Lung microvascular endothelial cell (primary cell): ENCODE results near the gene TGFA. TPM values are rescaled to one million over a fixed set of nuclear protein-coding genes. Genes with fewer than 3 reads are reported as not detected.

ENCODE experiments used
- DNase-seq, 2 donors: peaks; one replicate each; pipeline versions ENCODE4 v3.0.0 to v3.0.0-alpha.2; 2010; ENCODE audit warnings: low read depth in 2 of 2
- total RNA-seq: library from RNA; depleted of rRNA; stranded (reverse); fragments of >200 nt; gene quantifications from 2 replicates; pipeline ENCODE4 v1.2.1, GENCODE V29; 2014

The TGFA gene
- total RNA-seq, 1 donor from 2014 or later: 16.3 TPM

DNA sequence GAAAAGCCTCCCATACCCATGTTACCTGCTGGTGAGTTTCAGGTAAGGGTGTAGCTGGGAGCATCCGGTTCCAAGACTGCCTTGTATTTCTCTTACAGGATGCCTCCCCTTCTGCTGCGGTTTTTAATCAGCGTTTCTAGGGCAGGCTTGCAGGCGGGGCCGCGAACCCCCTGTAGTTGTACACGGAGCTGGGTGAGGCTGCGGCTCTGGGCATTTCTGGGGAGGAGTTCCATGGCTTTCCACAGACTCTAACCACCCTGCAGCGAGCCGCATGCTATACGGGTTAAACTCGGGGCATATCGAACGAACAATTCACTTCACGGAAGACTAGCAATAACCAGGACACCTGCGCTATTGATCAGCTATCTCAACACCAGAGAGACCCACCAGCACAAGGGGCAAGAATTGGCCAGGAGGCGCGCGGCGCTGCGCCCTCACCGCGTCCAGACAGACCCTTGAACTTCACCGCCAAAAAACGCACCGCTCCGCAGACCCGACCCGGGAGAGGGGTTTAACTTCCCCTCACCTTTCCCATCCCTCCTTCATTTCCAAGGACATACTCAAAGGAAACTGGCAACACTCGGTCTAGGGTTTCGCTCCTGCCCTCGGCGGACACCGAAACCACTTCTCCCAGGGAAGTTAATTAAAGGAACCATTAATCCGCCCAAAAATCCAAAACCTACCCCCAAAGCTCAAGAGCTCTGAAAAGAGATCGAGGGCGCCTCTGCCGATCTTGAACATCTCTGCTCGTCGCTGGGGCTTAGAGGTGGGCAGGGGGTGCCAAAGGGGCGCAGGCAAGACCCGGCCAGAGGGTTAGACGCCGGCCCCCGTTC is 909 bp downstream of the TGFA start:
- DNase-seq: peak in 1 of 2 donors; percentile 29

DNA sequence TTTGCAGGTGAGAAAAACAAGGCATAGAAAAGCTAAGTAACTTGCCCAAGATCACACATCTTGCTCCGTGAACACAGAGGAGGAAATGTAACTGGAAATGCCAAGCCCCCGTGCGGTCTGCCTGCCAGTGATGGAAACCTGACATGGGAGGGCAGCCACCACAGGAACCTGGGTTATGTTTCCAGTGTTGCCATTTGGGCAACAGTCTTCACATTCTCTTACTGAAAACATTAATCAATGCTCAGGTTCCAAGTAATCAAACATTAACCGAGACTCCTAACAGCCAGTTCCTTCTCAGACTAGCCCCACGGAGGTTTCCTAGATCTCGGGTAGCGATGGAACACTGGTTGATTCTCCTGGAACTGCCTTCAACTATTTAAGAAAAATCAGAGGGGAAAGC is 2.5 kb downstream of the TGFA start:
- DNase-seq: no peak

DNA sequence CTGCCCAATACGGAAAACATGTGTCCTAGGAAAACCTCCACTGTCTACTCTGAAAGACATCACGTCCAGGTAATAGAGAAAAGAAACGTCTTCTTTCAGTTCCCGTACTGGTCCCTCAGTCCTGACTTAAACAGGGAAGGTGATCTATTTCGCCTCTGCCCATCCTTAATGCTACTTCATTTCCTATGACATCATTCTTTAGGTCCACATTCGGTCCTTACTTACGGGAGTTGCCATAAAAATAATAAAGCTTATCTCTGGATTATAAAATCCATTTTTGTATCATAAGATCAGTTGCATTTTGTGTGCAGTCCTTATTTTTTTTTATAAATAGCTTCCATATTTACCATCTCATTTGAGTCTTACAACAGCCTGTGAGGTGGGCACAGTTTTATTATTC is 3.7 kb downstream of the TGFA start:
- DNase-seq: no peak

DNA sequence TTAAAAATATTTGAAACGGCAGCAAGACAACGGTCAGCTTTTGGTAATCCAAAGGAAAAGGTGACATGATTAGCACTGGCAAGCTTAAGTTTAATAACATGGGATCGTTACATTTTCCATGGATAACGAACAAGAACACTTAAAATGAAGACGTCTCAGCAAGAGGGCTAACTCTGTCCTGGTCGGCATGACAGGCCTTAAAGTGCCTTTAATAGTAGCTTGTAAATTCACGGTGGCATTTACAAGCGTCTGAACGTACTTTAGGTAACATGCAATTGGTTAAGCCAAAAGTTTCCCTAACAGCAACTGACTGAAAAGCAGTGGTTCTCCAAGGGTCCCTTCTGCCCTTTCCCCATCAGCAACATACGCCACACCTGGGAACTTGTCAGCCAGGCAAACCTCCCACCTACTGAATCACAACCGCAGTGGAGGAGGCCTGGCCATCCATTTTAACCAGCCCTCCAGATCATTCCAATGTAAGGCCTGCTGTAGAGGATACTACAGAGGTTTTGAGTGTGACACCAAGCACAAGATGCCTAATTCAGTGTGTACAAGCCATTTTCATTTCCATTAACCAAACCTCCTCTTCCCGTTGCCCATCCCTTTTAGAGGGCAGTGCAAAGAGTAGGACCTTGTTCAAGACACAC is 4.4 kb downstream of the TGFA start:
- no peak for DNase-seq

DNA sequence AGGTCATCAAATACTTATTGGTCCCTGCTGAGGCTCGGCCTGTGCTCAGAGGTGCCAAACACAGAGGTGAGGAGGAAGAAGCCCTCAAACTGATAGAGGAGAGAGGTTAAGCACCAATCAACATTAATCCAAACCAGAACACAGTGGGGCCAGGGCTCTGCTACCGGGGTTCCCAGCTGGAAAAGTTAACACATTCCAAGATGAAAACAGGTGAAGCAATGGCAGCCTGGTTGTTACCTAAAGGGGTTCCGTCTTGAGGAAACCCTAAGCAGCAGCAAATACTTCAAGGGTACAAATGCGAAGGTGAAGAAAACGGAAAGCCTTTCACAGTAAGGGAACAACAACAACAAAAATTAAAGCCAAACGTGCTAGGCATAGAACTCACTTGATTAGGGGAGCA is 5.4 kb downstream of the TGFA start:
- no peak for DNase-seq

DNA sequence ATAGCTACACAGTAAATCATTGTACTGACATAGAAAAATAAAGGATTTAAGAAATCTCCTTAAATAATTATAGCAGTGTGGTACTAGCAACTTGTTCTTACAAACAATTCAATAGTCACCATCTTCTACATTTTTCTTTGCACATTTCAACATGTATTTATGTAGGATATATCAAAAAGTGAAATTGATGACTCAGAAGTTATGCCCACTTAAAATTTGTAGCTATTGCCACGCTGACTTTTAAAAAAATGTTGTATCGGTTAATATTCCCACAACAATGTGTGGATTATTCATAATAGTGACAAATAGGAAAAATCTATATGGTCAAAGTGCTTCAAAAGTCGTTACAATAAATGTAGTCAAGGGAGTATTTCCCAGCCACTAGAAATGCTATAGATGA is 6.7 kb downstream of the TGFA start:
- no peak for DNase-seq

DNA sequence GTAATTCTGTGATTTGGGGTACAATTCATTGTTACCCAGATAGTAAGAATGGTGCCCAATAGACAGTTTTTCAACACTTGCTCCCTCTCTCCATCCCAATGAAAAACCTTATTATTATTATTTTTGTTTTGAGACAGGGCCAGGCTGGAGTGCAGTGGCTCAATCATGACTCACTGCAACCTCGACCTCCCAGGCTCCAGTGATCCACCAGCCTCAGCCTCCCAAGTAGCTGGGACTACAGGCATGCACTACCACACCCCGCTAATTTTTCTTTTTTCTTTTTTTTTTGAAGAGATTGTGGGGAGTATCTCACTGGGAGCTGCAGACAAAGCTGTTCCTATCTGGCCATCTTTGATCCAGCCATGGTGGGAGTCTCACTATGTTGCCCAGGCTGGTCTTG is 7.2 kb downstream of the TGFA start:
- DNase-seq: no peak

DNA sequence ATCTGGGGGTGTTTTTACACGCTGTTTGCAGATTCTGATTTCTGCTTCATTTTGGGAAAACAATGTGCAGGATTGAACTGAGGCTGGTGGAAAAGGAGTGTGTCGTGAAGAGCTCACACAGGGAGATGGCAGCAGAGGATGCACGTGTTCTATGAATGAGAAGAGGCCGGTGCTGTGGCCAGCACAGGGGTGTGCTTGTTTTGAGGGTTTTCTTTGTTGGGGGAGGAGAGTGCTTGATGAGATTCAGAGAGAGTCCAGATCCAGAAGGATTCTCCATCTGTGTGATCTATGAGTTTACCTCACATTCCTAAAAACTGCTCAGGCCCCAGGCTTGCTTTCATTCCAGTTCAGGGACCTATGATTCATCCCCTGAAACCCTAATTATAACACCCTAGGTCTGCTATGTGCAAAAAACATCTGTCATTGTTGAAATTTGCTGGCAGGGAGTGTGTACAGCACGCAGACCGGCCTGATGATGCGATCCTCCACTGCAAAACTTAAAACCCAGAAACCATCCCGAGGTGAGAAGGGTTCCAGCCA is 12.1 kb downstream of the TGFA start:
- no peak for DNase-seq

DNA sequence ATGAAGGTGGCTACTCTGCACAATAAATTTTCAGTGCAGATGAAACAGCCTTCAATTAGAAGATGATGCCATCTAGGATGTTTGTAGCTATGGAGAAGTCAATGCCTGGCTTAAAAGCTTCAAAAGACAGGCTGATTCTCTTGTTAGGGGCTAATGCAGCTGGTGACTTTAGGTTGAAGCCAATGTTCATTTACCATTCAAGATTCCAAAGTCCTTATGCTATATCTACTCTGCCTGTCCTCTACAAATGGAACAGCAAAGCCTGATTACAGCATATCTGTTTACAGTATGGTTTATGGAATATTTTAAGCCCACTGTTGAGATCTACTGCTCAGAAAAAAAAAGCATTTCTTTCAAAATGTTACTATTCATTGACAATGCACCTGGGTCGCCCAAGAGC is 15.8 kb downstream of the TGFA start:
- no peak for DNase-seq

DNA sequence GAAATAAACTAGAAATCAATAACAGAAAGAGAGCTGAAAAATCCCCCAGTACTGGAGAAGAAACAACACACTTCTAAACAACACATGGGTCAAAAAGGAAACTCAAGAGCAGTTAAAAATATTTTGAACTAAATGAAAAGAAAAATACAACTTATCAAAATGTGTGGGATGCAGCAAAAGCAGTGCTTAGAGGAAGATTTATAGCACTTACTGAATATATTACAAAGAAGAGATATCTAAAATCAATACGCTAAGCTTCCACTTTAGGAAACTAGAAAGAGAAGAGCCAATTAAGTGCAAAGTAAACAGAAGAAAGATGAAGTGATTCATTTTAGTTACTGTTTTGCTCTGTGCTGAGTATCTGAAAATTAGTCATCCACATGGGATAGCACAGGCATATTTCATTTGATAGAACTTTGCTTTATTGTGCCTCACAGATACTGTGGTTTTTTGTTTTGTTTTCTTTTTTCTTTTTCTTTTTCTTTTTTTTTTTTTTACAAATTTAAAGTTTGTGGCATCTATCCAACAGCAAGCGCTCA is 17.0 kb downstream of the TGFA start:
- no peak for DNase-seq

DNA sequence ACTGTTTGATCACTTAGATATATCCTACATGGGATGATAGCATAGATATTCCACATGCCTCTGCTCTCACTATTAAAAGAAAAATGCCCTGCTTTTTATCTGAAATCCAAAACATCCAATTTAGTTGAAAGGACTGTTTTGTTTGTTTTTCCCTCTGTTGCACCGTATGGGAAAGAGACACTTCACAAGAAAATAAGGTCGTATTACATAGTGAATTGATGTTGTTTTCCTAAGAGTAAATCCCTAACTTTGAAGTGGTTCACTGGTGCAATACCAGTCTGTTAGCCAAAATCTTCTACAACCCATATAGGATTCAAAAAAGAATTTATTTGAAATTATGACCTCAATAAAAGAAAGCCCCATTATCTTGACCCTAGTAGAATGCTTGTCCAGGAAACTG is 18.1 kb downstream of the TGFA start:
- no peak for DNase-seq

DNA sequence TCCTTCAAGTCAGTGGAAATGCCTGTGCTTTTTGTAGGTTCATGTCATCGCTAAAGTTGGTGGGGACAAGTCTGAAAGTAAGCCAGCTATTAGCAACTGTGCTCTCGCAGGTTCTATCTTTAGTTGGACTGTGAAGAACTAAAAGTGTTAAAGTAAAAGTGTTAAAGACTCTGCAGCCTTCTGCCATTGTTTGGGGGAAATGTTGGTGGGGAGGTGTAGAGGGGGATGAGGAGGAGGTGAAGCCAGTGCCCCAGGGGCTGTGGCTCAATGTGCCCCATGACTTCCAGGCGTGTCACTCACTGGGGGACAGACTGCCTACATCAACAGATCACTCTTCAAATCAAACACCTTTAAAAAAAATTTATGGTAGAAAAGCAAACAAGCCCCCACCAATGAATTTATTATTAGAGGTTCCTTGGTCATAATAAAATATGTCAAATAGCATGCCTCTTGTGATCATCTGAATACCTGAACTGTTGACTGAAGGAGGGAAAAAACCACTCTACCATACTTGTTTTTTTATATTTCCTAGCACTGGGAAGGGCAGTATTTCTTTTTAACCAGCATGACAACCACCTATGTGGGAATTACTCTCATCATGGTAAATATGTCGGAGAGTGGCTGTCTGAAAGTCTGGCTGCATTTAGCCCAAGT is 19.3 kb downstream of the TGFA start:
- DNase-seq: no peak

DNA sequence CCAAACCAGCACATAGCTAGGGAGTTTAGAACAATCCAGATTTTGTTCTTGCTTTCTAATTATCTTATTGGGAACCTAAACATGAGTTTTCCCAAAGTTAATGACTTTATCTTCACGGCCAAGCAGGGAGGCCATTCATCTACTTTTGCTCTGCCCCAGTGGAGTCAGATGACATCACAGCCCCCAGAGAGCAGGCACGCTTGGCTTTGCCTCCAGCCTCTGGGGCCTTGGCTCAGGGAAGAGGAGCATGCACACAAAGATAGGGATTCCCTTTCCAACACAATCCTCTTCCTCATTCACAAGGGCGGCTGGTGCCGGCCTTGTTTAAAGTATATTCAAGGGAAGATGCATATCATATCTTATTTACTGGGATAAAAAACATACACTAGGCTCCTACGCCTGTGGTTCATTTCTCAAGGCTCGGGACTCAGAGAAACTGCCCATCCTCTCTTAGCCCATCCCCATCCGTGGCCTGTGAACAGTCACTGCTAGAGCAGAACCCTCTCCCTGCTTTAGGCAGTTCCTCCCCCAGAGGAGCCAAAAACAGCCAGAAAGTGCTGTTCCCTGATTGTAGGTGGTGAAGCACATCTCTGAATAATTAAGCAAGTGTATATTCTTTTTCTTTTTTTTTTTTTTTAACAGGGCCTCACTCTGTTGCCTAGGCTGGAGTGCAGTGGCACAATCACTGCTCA is 21.2 kb downstream of the TGFA start:
- no peak for DNase-seq

DNA sequence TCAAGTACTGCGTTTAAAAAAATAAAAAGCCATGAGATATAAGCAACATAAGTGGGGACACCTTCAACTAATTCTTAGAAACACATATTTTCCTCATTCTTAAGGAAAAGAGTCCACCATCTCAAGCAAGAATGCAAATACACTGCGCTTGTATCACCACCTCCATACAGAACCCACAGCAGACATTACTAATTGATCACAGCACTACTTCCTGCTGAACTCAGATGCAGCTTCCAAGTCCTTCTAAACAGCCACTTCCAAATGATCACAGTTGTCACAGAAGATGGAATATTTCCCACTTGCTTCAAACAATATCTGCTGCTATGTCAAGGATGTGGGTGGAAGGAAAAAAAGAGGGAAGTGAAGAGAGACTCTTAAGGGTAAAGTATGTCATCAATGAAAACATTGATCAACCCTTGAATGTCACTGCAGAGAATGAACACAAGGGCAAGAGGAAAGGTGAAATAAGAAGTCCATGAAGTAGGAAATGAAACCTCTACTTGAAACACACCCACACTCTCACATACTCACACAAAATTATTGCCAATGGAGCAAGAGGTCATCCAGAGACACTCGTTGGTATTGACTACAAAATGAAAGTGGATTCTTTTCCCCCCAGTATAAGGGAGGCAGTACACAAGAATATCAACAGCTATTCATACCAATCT is 22.1 kb downstream of the TGFA start:
- no peak for DNase-seq

DNA sequence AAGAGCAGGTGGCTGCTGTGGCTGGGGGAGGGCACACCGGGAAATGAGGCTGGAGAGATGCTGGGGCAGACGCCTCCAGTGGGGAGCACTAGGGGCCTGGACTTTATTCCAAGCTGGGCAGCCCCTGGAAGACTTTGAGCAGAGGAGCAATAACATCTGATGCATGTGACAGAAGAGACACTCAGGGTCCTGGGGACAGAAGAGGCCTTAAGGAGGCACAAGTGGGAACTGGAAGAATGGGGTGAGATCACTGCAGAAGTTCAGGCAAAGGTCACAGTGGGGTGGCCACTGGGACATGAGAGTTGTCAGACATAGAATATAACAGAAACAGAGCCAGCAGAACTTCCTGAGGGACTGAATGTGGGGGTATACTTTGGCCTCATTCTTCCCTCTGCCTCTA is 24.0 kb downstream of the TGFA start:
- DNase-seq: no peak

DNA sequence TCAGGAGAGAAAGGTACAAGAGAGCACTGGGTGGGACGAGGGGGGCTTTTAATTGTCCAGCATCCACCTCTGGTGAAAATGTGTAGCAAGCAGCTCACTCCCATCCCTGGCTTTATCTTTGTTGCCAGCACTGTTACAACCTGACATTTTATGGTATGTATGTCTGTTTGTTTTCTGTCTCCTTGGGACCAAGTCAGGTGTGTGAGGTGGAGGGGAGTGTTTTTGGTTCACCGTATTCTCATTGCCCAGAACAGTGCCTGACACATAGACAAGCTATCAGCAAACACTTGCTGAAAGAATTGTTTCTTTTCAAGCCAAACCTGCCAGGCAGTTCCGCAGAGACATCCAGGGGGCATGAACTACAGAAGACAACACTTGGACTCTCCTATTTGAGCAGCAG is 24.7 kb downstream of the TGFA start:
- DNase-seq: no peak

DNA sequence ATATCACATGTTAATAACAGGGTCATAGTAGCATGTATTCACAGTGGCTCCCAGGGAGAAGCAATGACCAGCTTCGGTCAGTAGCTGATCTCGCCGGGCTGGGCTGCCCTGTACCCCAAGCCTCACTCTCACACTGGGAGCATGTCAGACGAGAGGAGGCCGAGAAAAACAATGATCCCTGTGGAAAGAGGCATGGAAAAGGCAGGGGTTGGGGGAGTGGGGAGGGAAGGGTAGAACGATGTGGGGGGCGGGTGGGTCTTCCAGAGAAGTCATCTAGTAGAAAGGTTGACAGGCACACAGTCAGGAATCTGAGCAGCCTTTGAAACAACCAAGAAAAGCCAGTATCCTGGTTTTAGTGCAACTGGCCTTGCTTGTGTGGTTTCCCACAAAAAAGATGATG is 25.4 kb downstream of the TGFA start:
- no peak for DNase-seq

DNA sequence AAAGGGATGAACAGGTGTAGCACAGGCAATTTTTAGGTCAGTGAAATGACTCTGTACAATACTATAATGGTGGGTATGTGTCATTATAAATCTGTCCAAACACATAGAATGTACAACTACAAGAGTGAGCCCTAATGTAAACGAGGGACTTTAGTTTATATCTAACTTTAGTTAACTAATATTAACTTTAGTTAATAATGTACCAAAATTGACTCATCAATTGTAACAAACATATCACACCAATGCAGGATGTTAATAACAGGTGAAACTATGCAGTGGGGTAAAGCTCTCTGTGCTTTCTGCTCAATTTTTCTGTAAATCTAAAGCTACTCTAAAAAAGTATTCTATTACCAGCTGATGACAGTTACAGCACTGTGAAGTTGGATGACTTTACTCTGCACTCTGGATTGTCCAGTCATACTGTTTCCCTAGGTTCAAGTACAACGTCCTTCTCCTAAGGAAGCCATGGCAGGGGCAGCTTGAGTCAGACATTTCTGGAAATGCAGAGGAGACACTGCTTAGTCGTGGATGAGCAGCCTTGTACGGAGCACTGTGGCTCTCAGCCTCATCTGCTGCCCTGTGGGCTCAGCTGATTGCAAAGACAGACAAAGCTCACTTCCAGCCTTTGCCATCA is 26.1 kb downstream of the TGFA start:
- DNase-seq: no peak

DNA sequence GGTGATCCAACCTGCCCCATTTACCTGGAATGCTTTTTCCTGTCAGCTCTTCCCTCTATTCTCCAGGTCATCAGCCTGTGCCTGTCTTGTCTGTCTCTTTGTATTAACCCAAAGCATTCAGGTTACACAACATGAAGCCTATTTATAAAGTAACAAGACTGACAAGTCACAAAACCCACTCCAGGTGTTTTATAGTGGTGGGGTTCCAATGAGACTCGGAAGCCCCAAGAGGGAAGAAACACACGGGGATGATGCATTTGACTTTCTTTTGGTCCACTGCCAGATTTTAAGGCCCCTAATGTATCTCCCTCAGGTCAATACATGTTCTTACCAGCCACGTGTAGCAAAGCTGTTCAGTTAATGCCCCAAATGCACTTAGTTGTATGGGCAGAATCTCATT is 27.5 kb downstream of the TGFA start:
- no peak for DNase-seq

DNA sequence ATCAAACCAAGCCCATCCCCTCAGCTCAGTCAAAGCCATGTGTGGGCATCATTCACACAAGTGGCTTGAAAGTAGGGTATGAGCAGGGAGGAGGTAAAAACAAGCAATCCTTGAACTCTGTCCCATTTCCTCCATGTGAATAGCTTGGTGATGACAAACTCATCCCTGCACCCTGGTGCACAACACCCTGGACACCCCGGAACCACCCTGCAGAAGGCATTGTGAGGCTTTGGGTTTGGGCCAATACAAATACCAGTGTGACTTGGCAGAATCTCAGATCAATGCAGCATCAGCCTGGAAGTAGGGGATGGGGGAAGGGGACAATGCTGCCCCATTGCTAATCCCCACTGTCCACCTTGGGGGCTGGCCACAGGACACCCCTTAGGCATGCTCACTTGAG is 28.6 kb downstream of the TGFA start:
- DNase-seq: no peak
